Measurements from ENCODE around the gene CSAD.

DNA sequence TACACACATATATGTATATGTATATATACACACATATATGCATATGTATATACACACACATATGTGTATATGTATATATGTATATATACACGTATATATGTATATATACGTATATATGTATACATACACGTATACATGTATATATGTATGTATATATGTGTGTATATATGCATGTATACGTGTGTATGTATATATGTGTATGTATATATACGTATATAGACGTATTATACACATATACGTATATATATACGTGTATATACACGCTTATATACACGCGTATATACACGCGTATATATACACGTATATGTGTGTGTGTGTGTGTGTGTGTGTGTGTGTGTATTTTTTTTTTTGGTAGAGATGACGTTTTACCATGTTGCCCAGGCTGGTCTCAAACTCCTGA lies 33.1 kb downstream of the CSAD start:
- TF ChIP-seq, protein P1, sequence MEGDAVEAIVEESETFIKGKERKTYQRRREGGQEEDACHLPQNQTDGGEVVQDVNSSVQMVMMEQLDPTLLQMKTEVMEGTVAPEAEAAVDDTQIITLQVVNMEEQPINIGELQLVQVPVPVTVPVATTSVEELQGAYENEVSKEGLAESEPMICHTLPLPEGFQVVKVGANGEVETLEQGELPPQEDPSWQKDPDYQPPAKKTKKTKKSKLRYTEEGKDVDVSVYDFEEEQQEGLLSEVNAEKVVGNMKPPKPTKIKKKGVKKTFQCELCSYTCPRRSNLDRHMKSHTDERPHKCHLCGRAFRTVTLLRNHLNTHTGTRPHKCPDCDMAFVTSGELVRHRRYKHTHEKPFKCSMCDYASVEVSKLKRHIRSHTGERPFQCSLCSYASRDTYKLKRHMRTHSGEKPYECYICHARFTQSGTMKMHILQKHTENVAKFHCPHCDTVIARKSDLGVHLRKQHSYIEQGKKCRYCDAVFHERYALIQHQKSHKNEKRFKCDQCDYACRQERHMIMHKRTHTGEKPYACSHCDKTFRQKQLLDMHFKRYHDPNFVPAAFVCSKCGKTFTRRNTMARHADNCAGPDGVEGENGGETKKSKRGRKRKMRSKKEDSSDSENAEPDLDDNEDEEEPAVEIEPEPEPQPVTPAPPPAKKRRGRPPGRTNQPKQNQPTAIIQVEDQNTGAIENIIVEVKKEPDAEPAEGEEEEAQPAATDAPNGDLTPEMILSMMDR (IDR thresholded peaks at IDR 0.05): no peak
- TF ChIP-seq POLR2A (IDR thresholded peaks at IDR 0.05): no peak
